ENCODE data around the gene PIK3R1.

DNA sequence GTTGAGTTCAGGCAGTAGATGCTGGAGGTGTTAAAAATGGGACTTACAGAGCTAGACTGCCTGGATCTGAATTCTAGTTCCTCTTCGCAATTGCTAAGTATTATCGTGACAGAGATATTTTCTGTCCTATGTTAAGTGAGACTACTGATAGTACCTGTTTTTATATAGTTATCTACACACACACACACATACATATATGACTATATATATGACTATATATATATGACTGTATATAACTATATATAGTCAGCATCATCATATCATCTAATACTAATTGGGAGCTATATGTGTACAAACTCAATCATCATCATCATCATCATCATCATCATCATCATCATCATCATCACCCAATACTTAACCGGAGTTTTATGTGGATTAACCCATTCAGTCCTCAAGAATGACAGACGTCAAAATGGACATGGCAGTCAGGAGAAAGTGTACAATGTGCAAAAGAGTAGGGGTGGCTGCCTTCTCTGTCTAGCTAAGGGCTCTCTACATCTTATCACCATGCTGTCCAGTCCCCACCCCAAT, 7.3 kb downstream of the PIK3R1 start:
- TF ChIP-seq POLR2A (IDR thresholded peaks at IDR 0.05) = no peak
- TF ChIP-seq, protein P1, sequence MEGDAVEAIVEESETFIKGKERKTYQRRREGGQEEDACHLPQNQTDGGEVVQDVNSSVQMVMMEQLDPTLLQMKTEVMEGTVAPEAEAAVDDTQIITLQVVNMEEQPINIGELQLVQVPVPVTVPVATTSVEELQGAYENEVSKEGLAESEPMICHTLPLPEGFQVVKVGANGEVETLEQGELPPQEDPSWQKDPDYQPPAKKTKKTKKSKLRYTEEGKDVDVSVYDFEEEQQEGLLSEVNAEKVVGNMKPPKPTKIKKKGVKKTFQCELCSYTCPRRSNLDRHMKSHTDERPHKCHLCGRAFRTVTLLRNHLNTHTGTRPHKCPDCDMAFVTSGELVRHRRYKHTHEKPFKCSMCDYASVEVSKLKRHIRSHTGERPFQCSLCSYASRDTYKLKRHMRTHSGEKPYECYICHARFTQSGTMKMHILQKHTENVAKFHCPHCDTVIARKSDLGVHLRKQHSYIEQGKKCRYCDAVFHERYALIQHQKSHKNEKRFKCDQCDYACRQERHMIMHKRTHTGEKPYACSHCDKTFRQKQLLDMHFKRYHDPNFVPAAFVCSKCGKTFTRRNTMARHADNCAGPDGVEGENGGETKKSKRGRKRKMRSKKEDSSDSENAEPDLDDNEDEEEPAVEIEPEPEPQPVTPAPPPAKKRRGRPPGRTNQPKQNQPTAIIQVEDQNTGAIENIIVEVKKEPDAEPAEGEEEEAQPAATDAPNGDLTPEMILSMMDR (IDR thresholded peaks at IDR 0.05) = no peak

All from esophagus squamous epithelium (tissue), 4 donors.